SK-N-SH treated with all-trans-retinoic acid at 6 μM for 48 hours (cell line): ENCODE data around the gene ARHGEF37.
"Not testable (repeated sequence)": the region's sequence is repeated elsewhere in the genome, so short reads cannot be mapped to it uniquely, and the experiment has no call there.

ENCODE experiments used
- ATAC-seq: fragments of 200-7000 bp; cut with Tn5 transposase; 3 replicates; pipeline ENCODE4 v1.9.1; 2020; ENCODE audit warnings: mild to moderate bottlenecking, moderate library complexity
- BACH2 ChIP-seq: fragments of 250-450 bp; sonication (Bioruptor Pico); IDR thresholded peaks from 2 replicates; pipeline ENCODE4 v1.9.0; 2021; ENCODE audit warnings: mild to moderate bottlenecking, borderline replicate concordance
- CSDC2 ChIP-seq: fragments of 250-450 bp; sonication (Bioruptor Pico); IDR thresholded peaks from 2 replicates; pipeline ENCODE4 v1.5.0; 2020; ENCODE audit warnings: mild to moderate bottlenecking, moderate library complexity
- ESRRG ChIP-seq: fragments of 250-450 bp; sonication (Bioruptor Pico); IDR thresholded peaks from 2 replicates; pipeline ENCODE4 v1.6.1; 2021; ENCODE audit warnings: mild to moderate bottlenecking
- GLIS3 ChIP-seq: fragments of 250-450 bp; sonication (Bioruptor Pico); IDR thresholded peaks from 2 replicates; pipeline ENCODE4 v1.5.0; 2020; ENCODE audit warnings: mild to moderate bottlenecking, moderate library complexity
- ISL1 ChIP-seq: fragments of 250-450 bp; sonication (Bioruptor Pico); IDR thresholded peaks from 2 replicates; pipeline ENCODE4 v2.1.2; 2022; ENCODE audit warnings: mild to moderate bottlenecking, moderate library complexity
- OSR1 ChIP-seq: fragments of 250-450 bp; sonication (Bioruptor Pico); IDR thresholded peaks from 2 replicates; pipeline ENCODE4 v1.8.0; 2022; ENCODE audit warnings: moderate library complexity, mild to moderate bottlenecking, inconsistent platforms
- PPARA ChIP-seq: fragments of 250-450 bp; sonication (Bioruptor Pico); IDR thresholded peaks from 2 replicates; pipeline ENCODE4 v1.5.0; 2020; ENCODE audit warnings: mild to moderate bottlenecking, borderline replicate concordance
- RARB ChIP-seq: fragments of 250-450 bp; sonication (Bioruptor Pico); IDR thresholded peaks from 2 replicates; pipeline ENCODE4 v1.8.0; 2021; ENCODE audit warnings: mild to moderate bottlenecking, moderate library complexity
- SNAI2 ChIP-seq: fragments of 250-450 bp; sonication (Bioruptor Pico); IDR thresholded peaks from 2 replicates; pipeline ENCODE4 v1.5.0; 2020; ENCODE audit warnings: mild to moderate bottlenecking, moderate library complexity
- ZC3H10 ChIP-seq: fragments of 250-450 bp; sonication (Bioruptor Pico); IDR thresholded peaks from 2 replicates; pipeline ENCODE4 v1.5.1; 2021; ENCODE audit warnings: mild to moderate bottlenecking, moderate library complexity
- ZFP3 ChIP-seq: fragments of 250-450 bp; sonication (Bioruptor Pico); IDR thresholded peaks from 2 replicates; pipeline ENCODE4 v1.5.0; 2020; ENCODE audit warnings: mild to moderate bottlenecking, moderate library complexity
- ZFP30 ChIP-seq: fragments of 450-650 bp; formaldehyde crosslinking; IDR thresholded peaks from 2 replicates; pipeline ENCODE4 v1.5.0; 2022; ENCODE audit warnings: mild to moderate bottlenecking, moderate library complexity
- ZNF565 ChIP-seq: fragments of 450-650 bp; formaldehyde crosslinking; conservative IDR thresholded peaks from 2 replicates; pipeline ENCODE4 v1.5.0; 2020; ENCODE audit warnings: low read depth, mild to moderate bottlenecking, moderate library complexity
- ZNF70 ChIP-seq: fragments of 450-650 bp; formaldehyde crosslinking; IDR thresholded peaks from 2 replicates; pipeline ENCODE4 v1.5.0; 2020; ENCODE audit warnings: mild to moderate bottlenecking, moderate library complexity
- ZNF8 ChIP-seq: fragments of 450-650 bp; formaldehyde crosslinking; IDR thresholded peaks from 2 replicates; pipeline ENCODE4 v1.5.0; 2020; ENCODE audit warnings: mild to moderate bottlenecking, moderate library complexity
- TF ChIP-seq, protein P1 (sequence below): fragments of 250-450 bp; sonication (Bioruptor Pico); IDR thresholded peaks from 2 replicates; pipeline ENCODE4 v1.5.1; 2021; ENCODE audit warnings: mild to moderate bottlenecking, moderate library complexity
- TF ChIP-seq, protein P2 (sequence below): fragments of 250-450 bp; sonication (Bioruptor Pico); IDR thresholded peaks from 2 replicates; pipeline ENCODE4 v1.8.0; 2020; ENCODE audit warnings: mild to moderate bottlenecking, moderate library complexity, borderline replicate concordance
- TF ChIP-seq, protein P3 (sequence below): fragments of 250-450 bp; sonication (Bioruptor Pico); IDR thresholded peaks from 2 replicates; pipeline ENCODE4 v1.8.0; 2021; ENCODE audit warnings: low read depth, mild to moderate bottlenecking, moderate library complexity, borderline replicate concordance
- TF ChIP-seq, protein P4 (sequence below): fragments of 250-450 bp; sonication (Bioruptor Pico); IDR thresholded peaks from 2 replicates; pipeline ENCODE4 v1.5.0; 2020; ENCODE audit warnings: mild to moderate bottlenecking, moderate library complexity

The ARHGEF37 gene

DNA sequence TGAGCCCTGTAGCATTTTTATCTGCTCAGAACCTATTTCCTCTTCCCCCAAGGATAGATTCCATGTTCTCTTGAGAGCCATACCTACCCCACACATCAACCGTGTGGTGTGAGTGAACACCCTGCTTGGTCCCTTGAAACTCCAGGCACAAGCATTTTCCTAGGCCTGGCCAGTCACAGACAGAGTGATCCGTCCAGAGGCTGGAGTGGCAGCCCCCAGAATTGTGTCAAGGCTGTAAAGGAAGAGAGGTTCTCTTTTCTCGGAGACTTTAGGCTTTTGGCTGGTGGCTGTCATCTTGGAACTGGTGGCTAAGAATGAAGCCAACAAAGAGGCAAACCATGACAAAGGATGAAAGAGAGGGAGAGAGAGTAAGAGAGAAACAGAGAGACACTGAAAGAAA is 66.0 kb downstream of the ARHGEF37 start:
- ATAC-seq = no peak
- TF ChIP-seq ZC3H10 = no peak

DNA sequence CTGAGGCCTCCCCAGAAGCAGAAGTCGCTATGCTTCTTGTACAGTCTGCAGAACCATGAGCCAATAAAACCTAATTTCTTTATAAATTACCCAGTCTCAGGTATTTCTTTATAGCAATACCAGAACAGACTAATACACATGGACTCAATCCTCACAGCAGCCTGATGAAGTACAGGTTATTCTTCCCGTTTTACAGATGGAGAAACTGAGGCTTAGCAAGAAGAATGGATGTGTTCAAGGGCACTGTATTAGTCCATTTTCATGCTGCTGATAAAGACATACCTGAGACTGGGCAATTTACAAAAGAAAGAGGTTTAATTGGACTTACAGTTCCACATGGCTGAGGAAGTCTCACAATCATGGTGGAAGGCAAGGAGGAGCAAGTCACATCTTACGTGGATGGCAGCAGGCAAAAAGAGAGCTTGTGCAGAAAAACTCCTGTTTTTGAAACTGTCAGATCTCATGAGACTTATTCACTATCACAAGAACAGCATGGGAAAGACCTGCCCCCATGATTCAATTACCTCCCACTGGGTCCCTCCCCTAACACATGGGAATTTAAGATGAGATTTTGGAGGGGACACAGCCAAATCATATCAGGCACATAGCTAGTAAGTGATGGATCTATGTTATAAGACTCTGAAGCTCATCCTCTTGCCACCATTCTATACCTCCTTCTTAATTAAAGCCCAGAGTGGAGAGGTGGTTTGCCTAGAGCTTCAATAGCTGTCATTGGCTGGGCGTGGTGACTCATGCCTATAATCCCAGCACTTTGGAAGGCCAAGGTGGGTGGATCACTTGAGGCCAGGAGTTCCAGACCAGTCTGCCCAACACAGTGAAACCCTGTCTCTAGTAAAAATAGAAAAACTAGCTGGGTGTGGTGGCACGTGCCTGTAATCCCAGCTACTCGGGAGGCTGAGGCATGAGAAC is 67.4 kb downstream of the ARHGEF37 start:
- ATAC-seq = not testable (repeated sequence)

DNA sequence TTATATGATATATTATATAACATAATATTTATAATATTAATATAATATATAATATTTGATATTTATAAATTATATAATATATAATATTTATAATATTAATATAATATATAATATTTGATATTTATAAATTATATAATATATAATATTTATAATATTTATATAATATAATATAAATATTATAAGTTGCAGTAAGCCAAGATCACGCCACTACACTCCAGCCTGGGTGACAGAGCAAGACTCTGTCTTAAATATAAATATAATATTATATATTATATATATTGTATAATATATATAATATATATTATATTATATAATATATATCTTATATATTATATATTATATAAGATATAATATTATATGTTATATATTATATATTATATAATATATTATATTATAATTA is 68.4 kb downstream of the ARHGEF37 start:
- not testable (repeated sequence) for ATAC-seq

DNA sequence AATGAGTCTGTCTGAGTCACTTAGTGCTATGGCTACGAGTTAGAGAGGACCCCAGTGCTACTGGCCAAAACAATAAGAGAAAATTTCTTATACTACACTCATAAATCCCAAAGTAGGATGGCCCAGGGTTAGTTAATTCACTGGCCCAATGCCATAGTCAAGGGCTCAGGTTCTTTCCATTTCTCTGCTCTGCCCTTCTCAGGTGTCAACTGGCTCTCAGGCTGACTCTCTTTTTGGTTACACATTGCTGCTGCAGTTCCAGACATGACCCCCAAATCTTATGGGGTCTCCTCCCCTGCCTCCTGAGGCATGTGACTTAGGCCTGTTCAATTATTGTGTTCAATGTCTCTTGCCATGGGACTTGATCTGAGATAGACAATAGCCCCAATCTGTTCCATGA is 70.4 kb downstream of the ARHGEF37 start:
- no peak for TF ChIP-seq ESRRG
- no peak for TF ChIP-seq ZNF8 (CRISPR knock-in tag)
- no peak for TF ChIP-seq GLIS3
- TF ChIP-seq, protein P1, sequence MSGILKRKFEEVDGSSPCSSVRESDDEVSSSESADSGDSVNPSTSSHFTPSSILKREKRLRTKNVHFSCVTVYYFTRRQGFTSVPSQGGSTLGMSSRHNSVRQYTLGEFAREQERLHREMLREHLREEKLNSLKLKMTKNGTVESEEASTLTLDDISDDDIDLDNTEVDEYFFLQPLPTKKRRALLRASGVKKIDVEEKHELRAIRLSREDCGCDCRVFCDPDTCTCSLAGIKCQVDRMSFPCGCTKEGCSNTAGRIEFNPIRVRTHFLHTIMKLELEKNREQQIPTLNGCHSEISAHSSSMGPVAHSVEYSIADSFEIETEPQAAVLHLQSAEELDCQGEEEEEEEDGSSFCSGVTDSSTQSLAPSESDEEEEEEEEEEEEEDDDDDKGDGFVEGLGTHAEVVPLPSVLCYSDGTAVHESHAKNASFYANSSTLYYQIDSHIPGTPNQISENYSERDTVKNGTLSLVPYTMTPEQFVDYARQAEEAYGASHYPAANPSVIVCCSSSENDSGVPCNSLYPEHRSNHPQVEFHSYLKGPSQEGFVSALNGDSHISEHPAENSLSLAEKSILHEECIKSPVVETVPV (CRISPR knock-in tag) = no peak
- TF ChIP-seq OSR1 (CRISPR knock-in tag) = no peak
- TF ChIP-seq ZNF565 = no peak
- no peak for TF ChIP-seq ZFP3
- no peak for TF ChIP-seq ZFP30 (CRISPR knock-in tag)
- TF ChIP-seq SNAI2 (CRISPR knock-in tag) = no peak
- no peak for TF ChIP-seq BACH2 (CRISPR knock-in tag)
- TF ChIP-seq PPARA = no peak
- no peak for TF ChIP-seq ISL1 (CRISPR knock-in tag)
- peak; percentile 28 for ATAC-seq

DNA sequence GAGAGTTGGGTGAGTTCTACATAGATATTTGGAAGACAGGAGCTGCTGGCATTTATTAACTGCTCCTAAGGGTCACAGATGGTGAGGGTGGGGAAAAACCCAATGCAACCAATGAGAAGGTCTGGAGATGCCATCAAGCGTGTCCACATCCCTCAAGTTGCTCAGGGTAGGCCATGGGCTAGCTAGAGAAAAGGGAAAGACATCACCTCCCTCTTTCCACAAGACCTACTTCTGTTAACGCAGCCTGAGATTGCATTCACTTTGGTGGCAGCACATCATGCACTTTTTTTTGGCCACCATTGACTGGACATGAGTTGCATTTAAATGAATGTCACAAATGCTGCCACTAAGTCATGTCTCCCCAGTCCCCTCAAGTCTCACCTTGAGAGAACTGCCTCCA is 71.4 kb downstream of the ARHGEF37 start:
- no peak for TF ChIP-seq ZFP3
- peak; percentile 92 for TF ChIP-seq ZNF70 (CRISPR knock-in tag)
- no peak for TF ChIP-seq ZNF8 (CRISPR knock-in tag)
- TF ChIP-seq ISL1 (CRISPR knock-in tag) = no peak
- TF ChIP-seq, all 23 proteins: peak for 1
- ATAC-seq = no peak

DNA sequence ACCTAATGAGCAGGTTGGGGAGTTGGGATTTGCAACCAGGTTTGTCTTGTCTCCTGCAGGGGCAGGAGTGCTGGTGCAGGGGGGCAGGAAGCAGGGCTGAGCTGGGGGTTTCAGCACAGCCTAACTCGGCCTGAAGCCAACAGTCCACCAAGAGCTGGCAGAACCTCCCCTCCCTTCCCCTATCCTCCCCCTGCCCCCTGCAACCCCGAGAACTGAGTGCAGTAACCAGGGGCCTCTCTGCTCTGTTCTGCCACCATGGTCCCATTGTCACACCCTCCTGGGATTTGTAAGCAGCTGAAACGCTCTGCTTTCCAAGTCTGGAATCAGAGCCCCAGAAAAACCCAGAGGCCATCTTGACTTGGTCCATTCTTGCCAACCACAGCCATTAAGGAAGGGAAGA is 72.9 kb downstream of the ARHGEF37 start:
- no peak for TF ChIP-seq ISL1 (CRISPR knock-in tag)
- no peak for TF ChIP-seq GLIS3
- no peak for TF ChIP-seq ZNF565
- TF ChIP-seq RARB (CRISPR knock-in tag) = no peak
- TF ChIP-seq ZNF8 (CRISPR knock-in tag) = no peak
- TF ChIP-seq ESRRG = no peak
- TF ChIP-seq PPARA = no peak
- no peak for TF ChIP-seq OSR1 (CRISPR knock-in tag)
- no peak for TF ChIP-seq CSDC2 (CRISPR knock-in tag)
- TF ChIP-seq SNAI2 (CRISPR knock-in tag) = no peak
- TF ChIP-seq ZFP3 = no peak
- TF ChIP-seq, protein P2, sequence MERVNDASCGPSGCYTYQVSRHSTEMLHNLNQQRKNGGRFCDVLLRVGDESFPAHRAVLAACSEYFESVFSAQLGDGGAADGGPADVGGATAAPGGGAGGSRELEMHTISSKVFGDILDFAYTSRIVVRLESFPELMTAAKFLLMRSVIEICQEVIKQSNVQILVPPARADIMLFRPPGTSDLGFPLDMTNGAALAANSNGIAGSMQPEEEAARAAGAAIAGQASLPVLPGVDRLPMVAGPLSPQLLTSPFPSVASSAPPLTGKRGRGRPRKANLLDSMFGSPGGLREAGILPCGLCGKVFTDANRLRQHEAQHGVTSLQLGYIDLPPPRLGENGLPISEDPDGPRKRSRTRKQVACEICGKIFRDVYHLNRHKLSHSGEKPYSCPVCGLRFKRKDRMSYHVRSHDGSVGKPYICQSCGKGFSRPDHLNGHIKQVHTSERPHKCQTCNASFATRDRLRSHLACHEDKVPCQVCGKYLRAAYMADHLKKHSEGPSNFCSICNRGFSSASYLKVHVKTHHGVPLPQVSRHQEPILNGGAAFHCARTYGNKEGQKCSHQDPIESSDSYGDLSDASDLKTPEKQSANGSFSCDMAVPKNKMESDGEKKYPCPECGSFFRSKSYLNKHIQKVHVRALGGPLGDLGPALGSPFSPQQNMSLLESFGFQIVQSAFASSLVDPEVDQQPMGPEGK (CRISPR knock-in tag) = no peak
- no peak for TF ChIP-seq ZFP30 (CRISPR knock-in tag)
- TF ChIP-seq ZC3H10 = no peak
- TF ChIP-seq BACH2 (CRISPR knock-in tag) = no peak
- TF ChIP-seq, protein P3, sequence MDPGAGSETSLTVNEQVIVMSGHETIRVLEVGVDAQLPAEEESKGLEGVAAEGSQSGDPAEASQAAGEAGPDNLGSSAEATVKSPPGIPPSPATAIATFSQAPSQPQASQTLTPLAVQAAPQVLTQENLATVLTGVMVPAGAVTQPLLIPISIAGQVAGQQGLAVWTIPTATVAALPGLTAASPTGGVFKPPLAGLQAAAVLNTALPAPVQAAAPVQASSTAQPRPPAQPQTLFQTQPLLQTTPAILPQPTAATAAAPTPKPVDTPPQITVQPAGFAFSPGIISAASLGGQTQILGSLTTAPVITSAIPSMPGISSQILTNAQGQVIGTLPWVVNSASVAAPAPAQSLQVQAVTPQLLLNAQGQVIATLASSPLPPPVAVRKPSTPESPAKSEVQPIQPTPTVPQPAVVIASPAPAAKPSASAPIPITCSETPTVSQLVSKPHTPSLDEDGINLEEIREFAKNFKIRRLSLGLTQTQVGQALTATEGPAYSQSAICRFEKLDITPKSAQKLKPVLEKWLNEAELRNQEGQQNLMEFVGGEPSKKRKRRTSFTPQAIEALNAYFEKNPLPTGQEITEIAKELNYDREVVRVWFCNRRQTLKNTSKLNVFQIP (CRISPR knock-in tag) = no peak
- TF ChIP-seq, protein P4, sequence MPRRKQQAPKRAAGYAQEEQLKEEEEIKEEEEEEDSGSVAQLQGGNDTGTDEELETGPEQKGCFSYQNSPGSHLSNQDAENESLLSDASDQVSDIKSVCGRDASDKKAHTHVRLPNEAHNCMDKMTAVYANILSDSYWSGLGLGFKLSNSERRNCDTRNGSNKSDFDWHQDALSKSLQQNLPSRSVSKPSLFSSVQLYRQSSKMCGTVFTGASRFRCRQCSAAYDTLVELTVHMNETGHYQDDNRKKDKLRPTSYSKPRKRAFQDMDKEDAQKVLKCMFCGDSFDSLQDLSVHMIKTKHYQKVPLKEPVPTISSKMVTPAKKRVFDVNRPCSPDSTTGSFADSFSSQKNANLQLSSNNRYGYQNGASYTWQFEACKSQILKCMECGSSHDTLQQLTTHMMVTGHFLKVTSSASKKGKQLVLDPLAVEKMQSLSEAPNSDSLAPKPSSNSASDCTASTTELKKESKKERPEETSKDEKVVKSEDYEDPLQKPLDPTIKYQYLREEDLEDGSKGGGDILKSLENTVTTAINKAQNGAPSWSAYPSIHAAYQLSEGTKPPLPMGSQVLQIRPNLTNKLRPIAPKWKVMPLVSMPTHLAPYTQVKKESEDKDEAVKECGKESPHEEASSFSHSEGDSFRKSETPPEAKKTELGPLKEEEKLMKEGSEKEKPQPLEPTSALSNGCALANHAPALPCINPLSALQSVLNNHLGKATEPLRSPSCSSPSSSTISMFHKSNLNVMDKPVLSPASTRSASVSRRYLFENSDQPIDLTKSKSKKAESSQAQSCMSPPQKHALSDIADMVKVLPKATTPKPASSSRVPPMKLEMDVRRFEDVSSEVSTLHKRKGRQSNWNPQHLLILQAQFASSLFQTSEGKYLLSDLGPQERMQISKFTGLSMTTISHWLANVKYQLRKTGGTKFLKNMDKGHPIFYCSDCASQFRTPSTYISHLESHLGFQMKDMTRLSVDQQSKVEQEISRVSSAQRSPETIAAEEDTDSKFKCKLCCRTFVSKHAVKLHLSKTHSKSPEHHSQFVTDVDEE (CRISPR knock-in tag) = no peak
- ATAC-seq = no peak; the same call in 2 of the 3 replicates
